PC-9 (cell line): ENCODE data around the gene NCAPG. TPM values are rescaled to one million over a fixed set of nuclear protein-coding genes. Genes with fewer than 3 reads are reported as not detected.

ENCODE experiments used
- BruUV-seq: library from RNA; stranded (reverse); fragments of 400-500 nt; replicated peaks from 2 replicates; lab custom pipeline; 2021; lab: Mats Ljungman, UMichigan
- CTCF ChIA-PET: fragments of 300-600 bp; sonication (Branson Sonifier 250); formaldehyde crosslinking; loops from one replicate; lab custom pipeline; 2022; ENCODE audit warnings: antibody characterized with exemption; lab: Charles Lee
- POLR2A ChIA-PET: fragments of 300-600 bp; sonication (Branson Sonifier 250); formaldehyde crosslinking; loops from one replicate; lab custom pipeline; 2022; ENCODE audit warnings: antibody characterized with exemption; ENCODE audit not compliant: unreplicated experiment; lab: Charles Lee
- DNase-seq, 2 experiments: peaks; one replicate each; pipeline versions ENCODE4 v3.0.0 to v3.0.0-alpha.2; 2015 to 2022; ENCODE audit warnings: mixed read lengths in 1 of 2
- H2AFZ ChIP-seq: fragments of 200-600 bp; sonication (generic); 2 replicates; pipeline ENCODE4 v1.8.1; 2017; ENCODE audit warnings: antibody characterized with exemption
- H3F3A ChIP-seq: fragments of 200-600 bp; sonication (generic); 2 replicates; pipeline ENCODE4 v1.8.1; 2017; ENCODE audit warnings: antibody characterized with exemption, mild to moderate bottlenecking, low read depth; ENCODE audit not compliant: insufficient read depth
- H3K27ac ChIP-seq: fragments of 200-600 bp; sonication (generic); 2 replicates; pipeline ENCODE4 v1.6.1; 2016; ENCODE audit warnings: mixed run types
- H3K27me3 ChIP-seq: fragments of 200-600 bp; sonication (generic); 2 replicates; pipeline ENCODE4 v1.6.1; 2016; ENCODE audit warnings: low read depth, mixed run types; ENCODE audit not compliant: insufficient read depth
- H3K36me3 ChIP-seq: fragments of 200-600 bp; sonication (generic); 2 replicates; pipeline ENCODE4 v1.6.1; 2016; ENCODE audit warnings: low read depth, mixed run types
- H3K4me1 ChIP-seq: fragments of 200-600 bp; sonication (generic); replicated peaks from 2 replicates; pipeline ENCODE4 v1.6.1; 2016; ENCODE audit warnings: mixed run types; ENCODE audit not compliant: insufficient read depth
- H3K4me2 ChIP-seq: fragments of 200-600 bp; sonication (generic); 2 replicates; pipeline ENCODE4 v1.6.1; 2017; ENCODE audit warnings: mixed run types
- H3K4me3 ChIP-seq: fragments of 200-600 bp; sonication (generic); 2 replicates; pipeline ENCODE4 v1.6.1; 2016; ENCODE audit warnings: mixed run types
- H3K79me2 ChIP-seq: fragments of 200-600 bp; sonication (generic); 2 replicates; pipeline ENCODE4 v1.6.1; 2017; ENCODE audit warnings: low read depth, mixed run types
- H3K9me2 ChIP-seq: fragments of 200-600 bp; sonication (generic); 2 replicates; pipeline ENCODE4 v1.8.1; 2017; ENCODE audit warnings: mild to moderate bottlenecking; ENCODE audit not compliant: insufficient read depth
- H3K9me3 ChIP-seq: fragments of 200-600 bp; sonication (generic); 2 replicates; pipeline ENCODE4 v1.8.1; 2016; ENCODE audit warnings: low read depth; ENCODE audit not compliant: insufficient read depth
- H4K20me1 ChIP-seq: fragments of 200-600 bp; sonication (generic); 2 replicates; pipeline ENCODE4 v1.8.1; 2017; ENCODE audit not compliant: insufficient read depth
- CTCF ChIP-seq: fragments of 200-600 bp; sonication (generic); conservative IDR thresholded peaks from 2 replicates; pipeline ENCODE4 v1.6.1; 2017; ENCODE audit warnings: mixed run types, antibody characterized with exemption, mild to moderate bottlenecking, moderate library complexity
- EZH2 ChIP-seq: fragments of 200-600 bp; sonication (generic); IDR thresholded peaks from 2 replicates; pipeline ENCODE4 v1.8.0; 2017; ENCODE audit warnings: antibody characterized with exemption, low read depth
- intact Hi-C: fragments of 100-400 bp; cut with micrococcal nuclease; formaldehyde crosslinking; loops from one replicate; pipeline ENCODE4 v1.10.0; 2022; ENCODE audit not compliant: unreplicated experiment
- total RNA-seq: library from RNA; stranded (reverse); gene quantifications from 2 replicates; pipeline ENCODE4 v1.2.3, GENCODE V29; 2021

NCAPG gene
- total RNA-seq, 1 experiment from 2014 or later = 53.7 TPM

GRCh38 chr4:17778431-17778830, 32.3 kb upstream of the NCAPG start:
- Histone ChIP-seq H3F3A (no peaks in the 10 kb centered on the region), H3K4me2 (no peak overlapping the region), H3K79me2 (no peaks in the 10 kb centered on the region), H4K20me1 (no peaks in the 10 kb centered on the region), H3K9me3 (no peaks in the 10 kb centered on the region), H3K27ac (no peak overlapping the region), H3K4me3 (no peak overlapping the region), H3K36me3 (no peaks in the 10 kb centered on the region), H3K9me2 (no peaks in the 10 kb centered on the region), H3K27me3 (no peaks in the 10 kb centered on the region), H2AFZ (no peak overlapping the region), H3K4me1 (no peaks in the 10 kb centered on the region)
- ChIA-PET POLR2A (no interaction called here), CTCF (no interaction called here)
- no TSS peak for BruUV-seq
- no peak for TF ChIP-seq CTCF
- intact Hi-C loops = no loop called here
- DNase-seq = no peak

- ChIA-PET CTCF (no interaction called here), POLR2A (no interaction called here)
- no peaks in the 10 kb centered on the region for H3K27me3 ChIP-seq
- no peaks in the 10 kb centered on the region for H3K36me3 ChIP-seq
- H4K20me1 ChIP-seq = no peaks in the 10 kb centered on the region
- no peaks in the 10 kb centered on the region for H3K9me2 ChIP-seq
- DNase-seq = no peak
- no TSS peak for BruUV-seq
- no peak overlapping the region for H3K27ac ChIP-seq
- no peak overlapping the region for H3K4me2 ChIP-seq
- H3K4me3 ChIP-seq = no peak overlapping the region
- H3K9me3 ChIP-seq = no peaks in the 10 kb centered on the region
- intact Hi-C loops = no loop called here
- H3K4me1 ChIP-seq = no peaks in the 10 kb centered on the region
- H3K79me2 ChIP-seq = no peaks in the 10 kb centered on the region
- no peak for TF ChIP-seq EZH2
- TF ChIP-seq CTCF = no peak
- no peak overlapping the region for H2AFZ ChIP-seq
- no peaks in the 10 kb centered on the region for H3F3A ChIP-seq
Observed at GRCh38 chr4:17780501-17781299, 30.1 kb upstream of the NCAPG start.

- Histone ChIP-seq H3K36me3 (no peaks in the 10 kb centered on the region), H2AFZ (no peak within 1 kb of the TSS), H3K27me3 (no peaks in the 10 kb centered on the region), H3K4me3 (no peak within 1 kb of the TSS), H3K9me2 (no peaks in the 10 kb centered on the region), H3K9me3 (no peaks in the 10 kb centered on the region), H3K4me2 (no peak within 1 kb of the TSS), H3K27ac (no peak within 1 kb of the TSS), H3K79me2 (no peaks in the 10 kb centered on the region), H3F3A (no peaks in the 10 kb centered on the region), H4K20me1 (no peaks in the 10 kb centered on the region), H3K4me1 (no peaks in the 10 kb centered on the region)
- ChIA-PET POLR2A (no interaction called here), CTCF (no interaction called here)
- no peak for DNase-seq
- intact Hi-C loops = no loop called here
- no peak for TF ChIP-seq CTCF
- no peak for TF ChIP-seq EZH2
- no TSS peak for BruUV-seq
Observed at GRCh38 chr4:17781300-17782287, 29.2 kb upstream of the NCAPG start, which contains the start of gene FAM184B. FAM184B (minus strand) TSS chr4:17781621; CDS start chr4:17781299, 322 bp downstream.
